HG02885 (cell line): ENCODE measurements around the gene STAT3.
"Not testable (repeated sequence)": the region's sequence is repeated elsewhere in the genome, so short reads cannot be mapped to it uniquely, and the experiment has no call there.

ENCODE experiments used
- ATAC-seq: cut with Tn5 transposase; IDR thresholded peaks from one replicate; pipeline ENCODE4 v1.9.1; 2021; ENCODE audit warnings: mild to moderate bottlenecking; ENCODE audit not compliant: unreplicated experiment, poor library complexity

STAT3 gene

DNA sequence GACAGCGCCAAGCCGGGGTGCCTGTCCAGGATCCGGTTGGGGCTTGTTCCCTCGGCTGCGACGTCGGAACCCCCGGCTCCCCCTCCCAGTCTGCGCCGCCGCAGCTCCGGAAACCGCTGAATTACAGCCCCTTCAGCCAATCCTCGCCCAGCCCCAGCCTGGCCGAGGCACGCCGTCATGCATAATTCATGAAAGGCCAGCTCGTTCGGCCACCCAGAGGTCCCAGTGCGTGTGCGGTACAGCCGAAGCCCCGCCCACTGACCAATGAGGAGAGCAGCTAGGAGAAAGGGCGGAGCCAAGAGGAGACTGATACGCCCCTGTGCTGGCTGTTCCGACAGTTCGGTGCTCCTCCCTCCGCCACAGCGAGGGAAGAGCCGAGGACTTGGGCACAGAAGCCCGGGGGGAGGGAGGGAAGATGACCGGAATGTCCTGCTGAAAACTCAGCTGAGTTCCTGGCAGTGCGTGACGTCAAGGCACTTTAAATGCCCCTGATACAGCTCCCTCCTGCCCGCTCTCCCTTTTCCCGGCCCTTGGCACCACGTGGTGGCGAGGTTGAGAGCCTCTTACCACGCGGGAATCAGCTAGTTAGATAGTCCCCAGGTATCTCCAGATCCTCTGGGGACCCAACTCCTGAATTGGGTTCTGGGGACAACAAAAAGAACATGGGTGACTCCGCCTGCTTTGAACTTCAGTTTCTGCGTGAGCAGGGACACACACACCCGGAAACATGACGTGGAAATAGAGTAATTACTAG is at the start of gene STAT3:
Gene STAT3 (minus strand): TSS at position 62 of the 754 bp plus-strand sequence. CDS start 39,926 bp downstream, outside the sequence.
- peak; percentile 91 for ATAC-seq

GRCh38 chr17:42436391-42436790 is 48.1 kb upstream of the STAT3 start:
- ATAC-seq = no peak

GRCh38 chr17:42431758-42432161 is 43.5 kb upstream of the STAT3 start:
- ATAC-seq = no peak

- no peak for ATAC-seq
These were observed 41.6 kb upstream of the STAT3 start for GRCh38 chr17:42429726-42430447.

DNA sequence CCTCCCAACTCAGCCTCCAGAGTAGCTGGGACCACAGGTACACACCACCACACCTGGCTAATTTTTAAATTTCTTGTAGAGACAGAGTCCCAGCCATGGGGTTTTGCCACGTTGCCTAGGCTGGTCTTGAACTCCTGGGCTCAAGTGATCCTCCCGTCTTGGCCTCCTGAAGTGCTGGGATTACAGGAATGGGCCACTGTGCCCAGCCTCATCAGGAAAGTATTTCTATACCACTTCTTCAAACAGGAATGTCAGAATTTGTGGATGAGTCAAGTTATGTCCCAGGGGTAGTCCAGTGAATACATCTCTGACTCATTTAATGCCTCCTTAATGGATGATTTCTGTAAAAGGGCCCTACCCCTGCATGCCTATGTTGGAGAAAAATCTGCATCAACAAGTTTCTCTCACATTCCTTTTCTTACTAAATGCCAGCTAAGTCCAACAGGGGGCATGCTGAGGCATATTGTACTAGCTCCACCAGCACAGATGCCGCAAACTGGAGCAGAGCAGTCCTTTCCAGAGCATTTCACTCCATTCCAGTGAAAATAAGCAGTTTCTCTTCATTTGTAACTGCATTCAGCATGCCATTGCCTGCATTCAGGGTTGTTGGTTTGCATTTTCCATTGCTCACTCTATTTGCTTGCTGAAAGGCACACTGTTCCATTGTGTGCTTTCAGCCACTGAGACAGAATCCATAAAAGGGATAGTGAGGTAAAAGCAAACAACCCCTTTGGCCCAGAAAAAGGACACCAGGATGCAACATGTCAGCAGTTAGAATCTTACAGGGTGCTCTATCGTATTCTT is 40.1 kb upstream of the STAT3 start:
- ATAC-seq = no peak

GRCh38 chr17:42424991-42425610 is 36.9 kb upstream of the STAT3 start:
- ATAC-seq = no peak

DNA sequence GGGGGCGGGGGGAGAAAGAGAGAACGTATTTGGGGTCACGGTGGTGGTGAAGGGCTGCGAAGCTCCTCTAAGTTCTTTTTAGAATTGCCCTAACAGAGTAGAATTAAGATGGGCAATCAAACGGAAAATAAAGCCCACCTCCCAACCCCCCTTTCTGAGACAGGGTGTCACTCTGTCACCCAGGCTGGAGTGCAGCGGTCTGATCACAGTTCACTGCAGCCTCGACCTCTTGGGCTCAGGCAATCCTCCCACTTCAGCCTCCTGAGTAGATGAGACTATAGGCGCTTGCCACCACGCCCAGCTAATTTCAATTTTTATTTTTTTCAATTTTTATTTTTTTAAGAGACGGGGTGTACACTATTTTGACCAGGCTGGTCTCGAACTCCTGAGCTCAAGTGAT is 35.5 kb upstream of the STAT3 start:
- no peak for ATAC-seq

- no peak for ATAC-seq
These were observed 34.9 kb upstream of the STAT3 start, which contains the start of gene CAVIN1 for GRCh38 chr17:42422958-42423712. CAVIN1 (minus strand) TSS chr17:42423256; CDS start chr17:42423097, 159 bp downstream.

GRCh38 chr17:42422412-42422957 is 34.2 kb upstream of the STAT3 start:
- ATAC-seq = no peak

GRCh38 chr17:42421507-42422338 is 33.5 kb upstream of the STAT3 start:
- no peak for ATAC-seq

DNA sequence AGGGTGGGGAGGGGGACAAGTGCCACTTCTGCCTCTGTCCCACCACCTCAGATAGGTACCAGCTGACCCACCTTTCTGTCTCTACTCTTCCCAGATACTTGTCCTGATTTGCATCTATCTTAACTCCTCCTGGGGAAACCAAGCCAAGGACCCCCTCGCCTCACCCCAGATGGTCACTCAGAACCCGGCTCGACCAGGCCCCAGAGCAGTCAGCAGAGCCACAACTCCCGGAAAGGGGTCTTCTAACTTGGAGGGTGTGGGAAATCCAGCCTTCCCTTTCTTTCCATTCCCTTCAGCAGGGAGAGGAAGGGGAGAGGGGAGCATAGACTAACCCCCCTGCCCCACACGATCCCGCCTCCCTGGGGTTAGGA is 32.9 kb upstream of the STAT3 start:
- ATAC-seq = no peak

- ATAC-seq = not testable (repeated sequence)
These were observed 29.7 kb upstream of the STAT3 start for GRCh38 chr17:42417981-42418380.

- no peak for ATAC-seq
These were observed 26.6 kb upstream of the STAT3 start for GRCh38 chr17:42414704-42415409.

- ATAC-seq = no peak
These were observed 25.3 kb upstream of the STAT3 start for GRCh38 chr17:42413464-42414040.

- no peak for ATAC-seq
These were observed 23.9 kb upstream of the STAT3 start for GRCh38 chr17:42411905-42412679.

DNA sequence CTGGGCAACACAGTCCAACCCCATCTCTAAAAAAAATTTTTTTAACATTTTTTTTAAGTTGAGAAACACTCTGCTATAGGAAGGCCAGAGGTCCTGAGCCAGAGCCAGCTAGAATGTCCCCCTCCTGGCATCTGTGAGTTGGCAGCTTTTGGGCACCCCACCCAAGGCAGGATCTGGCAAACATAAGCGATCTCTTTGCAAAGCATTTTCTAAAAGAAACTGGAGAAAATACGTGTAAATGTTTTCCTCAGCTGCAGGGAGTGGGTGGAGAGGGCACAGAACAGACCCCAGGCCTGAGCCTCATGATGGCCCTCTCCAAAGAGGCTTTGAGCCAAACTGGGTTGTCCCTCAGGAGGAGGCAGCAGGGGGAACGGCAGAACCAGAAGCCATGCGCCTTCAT is 23.1 kb upstream of the STAT3 start:
- ATAC-seq = no peak

DNA sequence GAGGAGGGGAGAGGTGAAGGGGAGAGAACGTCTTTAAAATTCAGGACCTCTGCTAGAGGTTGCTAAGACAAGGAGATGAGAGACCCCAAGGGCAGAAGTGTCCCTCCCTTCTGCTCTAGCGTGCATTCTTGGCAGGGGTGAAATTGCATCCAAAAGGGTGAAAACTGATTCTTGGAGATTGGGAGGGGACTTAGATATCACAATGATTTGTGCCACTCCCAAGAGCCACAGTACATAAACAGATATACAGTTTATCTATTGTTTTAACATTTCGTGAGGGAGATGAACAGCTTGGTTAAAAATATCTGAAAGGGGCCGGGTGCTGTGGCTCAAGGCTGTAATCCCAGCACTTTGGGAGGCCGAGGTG is 22.1 kb upstream of the STAT3 start:
- ATAC-seq = no peak
